Caco-2 (cell line): Measurements from ENCODE around the gene SDF2. TPM values are rescaled to one million over a fixed set of nuclear protein-coding genes. Genes with fewer than 3 reads are reported as not detected.

Experiments used
- BruUV-seq: library from RNA; stranded (reverse); fragments of 400-500 nt; replicated peaks from 2 replicates; lab custom pipeline; 2021; lab: Mats Ljungman, UMichigan
- CTCF ChIA-PET: fragments of 300-600 bp; sonication (Branson Sonifier 250); formaldehyde crosslinking; loops from one replicate; lab custom pipeline; 2022; ENCODE audit warnings: antibody characterized with exemption; lab: Charles Lee
- POLR2A ChIA-PET: fragments of 300-600 bp; sonication (Branson Sonifier 250); formaldehyde crosslinking; loops from one replicate; lab custom pipeline; 2022; ENCODE audit warnings: antibody characterized with exemption; lab: Charles Lee
- DNase-seq, 2 experiments: peaks; one replicate each; pipeline versions ENCODE4 v3.0.0 to v3.0.0-alpha.2; 2020 to 2022
- H3K27me3 ChIP-seq: replicated peaks from 2 replicates; pipeline ENCODE4 v1.6.0; 2011; ENCODE audit warnings: low read length; ENCODE audit not compliant: control insufficient read depth, insufficient read depth
- H3K36me3 ChIP-seq: 2 replicates; pipeline ENCODE4 v1.5.1; 2011; ENCODE audit warnings: low read length; ENCODE audit not compliant: control insufficient read depth, insufficient read depth
- H3K4me1 ChIP-seq: fragments of 250-450 bp; sonication (Bioruptor Pico); 2 replicates; pipeline ENCODE4 v1.5.1; 2020; ENCODE audit warnings: mild to moderate bottlenecking
- H3K4me3 ChIP-seq: 2 replicates; pipeline ENCODE4 v1.5.1; 2011; ENCODE audit warnings: low read depth, mild to moderate bottlenecking, control low read depth, low read length
- H3K9me3 ChIP-seq: fragments of 250-450 bp; sonication (Bioruptor Pico); 2 replicates; pipeline ENCODE4 v1.5.1; 2020; ENCODE audit warnings: mild to moderate bottlenecking, moderate library complexity
- H3K27ac Mint-ChIP-seq: one replicate; pipeline ENCODE4 v1.8.0; 2022; ENCODE audit warnings: mixed read lengths; ENCODE audit not compliant: unreplicated experiment
- H3K27me3 Mint-ChIP-seq: one replicate; pipeline ENCODE4 v1.8.0; 2022; ENCODE audit warnings: mixed read lengths; ENCODE audit not compliant: insufficient read depth, unreplicated experiment
- H3K36me3 Mint-ChIP-seq: one replicate; pipeline ENCODE4 v1.8.0; 2022; ENCODE audit warnings: mild to moderate bottlenecking, mixed read lengths; ENCODE audit not compliant: insufficient read depth, unreplicated experiment
- H3K4me1 Mint-ChIP-seq: one replicate; pipeline ENCODE4 v1.8.0; 2022; ENCODE audit warnings: low read depth, mixed read lengths; ENCODE audit not compliant: unreplicated experiment
- H3K4me3 Mint-ChIP-seq: one replicate; pipeline ENCODE4 v1.8.0; 2022; ENCODE audit warnings: mild to moderate bottlenecking, moderate library complexity, mixed read lengths; ENCODE audit not compliant: unreplicated experiment
- H3K9me3 Mint-ChIP-seq: one replicate; pipeline ENCODE4 v1.8.0; 2022; ENCODE audit warnings: mixed read lengths; ENCODE audit not compliant: unreplicated experiment
- CTCF ChIP-seq, 2 experiments: fragments of 200-600 bp in 1 of 2; IDR thresholded peaks; 1 replicate in 1 of 2; 2 replicates in 1 of 2; pipeline versions ENCODE4 v1.5.1 to v1.8.0; 2011 to 2022; ENCODE audit warnings: antibody characterized with exemption in 1 of 2, control low read depth in 1 of 2, inconsistent platforms in 1 of 2, low read depth in 1 of 2, low read length in 1 of 2, mild to moderate bottlenecking in 1 of 2, moderate library complexity in 1 of 2; ENCODE audit not compliant: insufficient read depth in 1 of 2, severe bottlenecking in 1 of 2, unreplicated experiment in 1 of 2
- intact Hi-C: fragments of 100-400 bp; cut with micrococcal nuclease; formaldehyde crosslinking; loops from one replicate; pipeline ENCODE4 v1.10.0; 2022; ENCODE audit not compliant: unreplicated experiment
- total RNA-seq: library from RNA; stranded (reverse); gene quantifications from 2 replicates; pipeline ENCODE4 v1.2.3, GENCODE V29; 2022

The SDF2 gene
- total RNA-seq, 1 experiment from 2014 or later = 63.5 TPM

- intact Hi-C loops = no loop called here
- no peaks in the 10 kb centered on the region for H3K27me3 Mint-ChIP-seq
- no peaks in the 10 kb centered on the region for H3K4me1 ChIP-seq
- no peak for DNase-seq
- H3K9me3 Mint-ChIP-seq = no peaks in the 10 kb centered on the region
- no peaks in the 10 kb centered on the region for H3K9me3 ChIP-seq
- H3K27me3 ChIP-seq = no peaks in the 10 kb centered on the region
- H3K4me3 ChIP-seq = no peak overlapping the region
- no peak for TF ChIP-seq CTCF (IDR thresholded peaks at IDR 0.05; ENCODE audit: insufficient read depth in 1 of 2, low read depth in 1 of 2, low read length in 1 of 2, severe bottlenecking in 1 of 2, unreplicated experiment in 1 of 2)
- peaks cover 98% of the 10 kb centered on the region for H3K36me3 Mint-ChIP-seq
- ChIA-PET POLR2A (interaction anchor here (1.2 to 1.3 kb wide), 2 partner anchors 22 to 27 kb away, joined by 3 to 6 read pairs; partner anchors contain the start of genes PROCA1, SDF2 and SUPT6H), CTCF (no interaction called here)
- H3K27ac Mint-ChIP-seq = no peak overlapping the region
- H3K36me3 ChIP-seq = peaks cover 14% of the 10 kb centered on the region
- H3K4me1 Mint-ChIP-seq = no peaks in the 10 kb centered on the region
- no peak overlapping the region for H3K4me3 Mint-ChIP-seq
- BruUV-seq = no TSS peak
Observed at GRCh38 chr17:28689011-28689410, 27.3 kb upstream of the SDF2 start.

GRCh38 chr17:28688481-28688880, 26.8 kb upstream of the SDF2 start:
- CTCF ChIA-PET = interaction anchor here (0.8 kb wide), 1 partner anchor 23 kb away, joined by 8 read pairs; the partner anchor contains the start of gene PROCA1
- POLR2A ChIA-PET = interaction anchor here (1.2 to 1.3 kb wide), 2 partner anchors 23 to 27 kb away, joined by 3 to 6 read pairs; partner anchors contain the start of genes PROCA1, SDF2 and SUPT6H
- H3K36me3 Mint-ChIP-seq = peaks cover 98% of the 10 kb centered on the region

GRCh38 chr17:28686296-28686695, 24.6 kb upstream of the SDF2 start:
- intact Hi-C loops = no loop called here
- POLR2A ChIA-PET = no interaction called here
- TF ChIP-seq CTCF (IDR thresholded peaks at IDR 0.05; ENCODE audit: insufficient read depth in 1 of 2, low read depth in 1 of 2, low read length in 1 of 2, severe bottlenecking in 1 of 2, unreplicated experiment in 1 of 2) = no peak
- BruUV-seq = no TSS peak
- no peaks in the 10 kb centered on the region for H3K9me3 ChIP-seq
- no peaks in the 10 kb centered on the region for H3K27me3 ChIP-seq
- CTCF ChIA-PET = no interaction called here
- no peak for DNase-seq
- Mint-ChIP-seq H3K9me3 (no peaks in the 10 kb centered on the region), H3K27me3 (no peaks in the 10 kb centered on the region), H3K36me3 (peaks cover 98% of the 10 kb centered on the region), H3K27ac (no peak overlapping the region), H3K4me1 (no peaks in the 10 kb centered on the region), H3K4me3 (no peak overlapping the region)
- peaks cover 22% of the 10 kb centered on the region for H3K36me3 ChIP-seq
- H3K4me3 ChIP-seq = no peak overlapping the region
- no peaks in the 10 kb centered on the region for H3K4me1 ChIP-seq

More at GRCh38 chr17:28688481-28688880, 26.8 kb upstream of the SDF2 start:
- Mint-ChIP-seq H3K4me1 (no peaks in the 10 kb centered on the region), H3K27ac (no peak overlapping the region), H3K27me3 (no peaks in the 10 kb centered on the region), H3K9me3 (no peaks in the 10 kb centered on the region), H3K4me3 (no peak overlapping the region)
- H3K36me3 ChIP-seq = peaks cover 14% of the 10 kb centered on the region
- no peaks in the 10 kb centered on the region for H3K27me3 ChIP-seq
- BruUV-seq = no TSS peak
- no peaks in the 10 kb centered on the region for H3K9me3 ChIP-seq
- no peak overlapping the region for H3K4me3 ChIP-seq
- intact Hi-C loops = no loop called here
- DNase-seq = no peak
- TF ChIP-seq CTCF (IDR thresholded peaks at IDR 0.05; ENCODE audit: insufficient read depth in 1 of 2, low read depth in 1 of 2, low read length in 1 of 2, severe bottlenecking in 1 of 2, unreplicated experiment in 1 of 2) = no peak
- no peaks in the 10 kb centered on the region for H3K4me1 ChIP-seq
